HEK293 (cell line): ENCODE measurements around the gene TNFRSF1A.

Experiments
- CTCF ChIA-PET: fragments of 350-600 bp; formaldehyde crosslinking; extraction: SDS; loops from one replicate; lab custom pipeline; 2021; ENCODE audit warnings: antibody characterized with exemption; lab: Yijun Ruan, JAX
- POLR2A ChIA-PET: fragments of 300-600 bp; formaldehyde crosslinking; extraction: SDS; loops from one replicate; lab custom pipeline; 2020; ENCODE audit warnings: antibody characterized with exemption, inconsistent platforms; lab: Yijun Ruan, JAX
- H3K27ac ChIP-seq: fragments of 200-500 bp; sonication (Bioruptor generic); 2 replicates; pipeline ENCODE4 v1.5.1; 2014; ENCODE audit warnings: low read depth, low read length, control low read depth, inconsistent platforms; ENCODE audit errors: extremely low read depth
- H3K36me3 ChIP-seq, 2 experiments: fragments of 200-500 bp in 1 of 2; sonication (Bioruptor generic) in 1 of 2; 1 replicate in 1 of 2; 2 replicates in 1 of 2; pipeline ENCODE4 v1.5.1; 2014 to 2017; ENCODE audit warnings: inconsistent platforms in 2 of 2, low read length in 2 of 2; ENCODE audit not compliant: control insufficient read depth in 2 of 2, insufficient read depth in 1 of 2
- H3K4me1 ChIP-seq: fragments of 200-500 bp; sonication (Bioruptor generic); 2 replicates; pipeline ENCODE4 v1.5.1; 2014; ENCODE audit warnings: mild to moderate bottlenecking, low read length, inconsistent platforms; ENCODE audit not compliant: control insufficient read depth, insufficient read depth
- H3K4me3 ChIP-seq: 2 replicates; pipeline ENCODE4 v1.5.1; 2011; ENCODE audit warnings: low read depth, mild to moderate bottlenecking, control low read depth, low read length, moderate library complexity
- H3K9me3 ChIP-seq: fragments of 200-500 bp; sonication (Bioruptor generic); 2 replicates; pipeline ENCODE4 v1.5.1; 2014; ENCODE audit warnings: low read depth, low read length, inconsistent platforms; ENCODE audit not compliant: control insufficient read depth, insufficient read depth
- ATF2 ChIP-seq: fragments of 450-650 bp; formaldehyde crosslinking; IDR thresholded peaks from 2 replicates; pipeline ENCODE4 v1.5.1; 2016; ENCODE audit warnings: missing biosample characterization, missing genetic modification characterization, low read depth
- BCL11A ChIP-seq: fragments of 450-650 bp; formaldehyde crosslinking; IDR thresholded peaks from 2 replicates; pipeline ENCODE4 v1.5.1; 2016; ENCODE audit warnings: low read depth, missing biosample characterization, missing genetic modification characterization
- HOXD13 ChIP-seq: sonication (generic); formaldehyde crosslinking; IDR thresholded peaks from 2 replicates; pipeline ENCODE4 v1.8.0; 2022; ENCODE audit warnings: missing genetic modification reagents, borderline replicate concordance
- KLF1 ChIP-seq: fragments of 450-650 bp; formaldehyde crosslinking; IDR thresholded peaks from 2 replicates; pipeline ENCODE4 v1.5.1; 2016; ENCODE audit warnings: missing biosample characterization, missing genetic modification characterization
- KLF17 ChIP-seq: fragments of 450-650 bp; formaldehyde crosslinking; IDR thresholded peaks from 2 replicates; pipeline ENCODE4 v1.5.1; 2016; ENCODE audit warnings: missing biosample characterization, missing genetic modification characterization
- OSR2 ChIP-seq: fragments of 450-650 bp; formaldehyde crosslinking; IDR thresholded peaks from 2 replicates; pipeline ENCODE4 v1.5.1; 2016; ENCODE audit warnings: missing biosample characterization, missing genetic modification characterization
- PATZ1 ChIP-seq: fragments of 450-650 bp; formaldehyde crosslinking; IDR thresholded peaks from 2 replicates; pipeline ENCODE4 v1.5.1; 2016; ENCODE audit warnings: missing biosample characterization, missing genetic modification characterization
- SP7 ChIP-seq: fragments of 450-650 bp; formaldehyde crosslinking; IDR thresholded peaks from 2 replicates; pipeline ENCODE4 v1.5.1; 2016; ENCODE audit warnings: missing biosample characterization, missing genetic modification characterization
- ZBTB1 ChIP-seq: fragments of 450-650 bp; formaldehyde crosslinking; IDR thresholded peaks from 2 replicates; pipeline ENCODE4 v1.5.1; 2016; ENCODE audit warnings: missing biosample characterization, missing genetic modification characterization
- ZBTB11 ChIP-seq: fragments of 450-650 bp; formaldehyde crosslinking; conservative IDR thresholded peaks from 2 replicates; pipeline ENCODE4 v1.5.1; 2016; ENCODE audit warnings: low read depth, missing biosample characterization, missing genetic modification characterization
- ZBTB48 ChIP-seq: fragments of 450-650 bp; formaldehyde crosslinking; IDR thresholded peaks from 2 replicates; pipeline ENCODE4 v1.5.1; 2016; ENCODE audit warnings: missing biosample characterization, missing genetic modification characterization
- ZEB2 ChIP-seq: fragments of 450-650 bp; formaldehyde crosslinking; IDR thresholded peaks from 2 replicates; pipeline ENCODE4 v1.5.1; 2016; ENCODE audit warnings: missing biosample characterization, missing genetic modification characterization
- ZNF10 ChIP-seq: fragments of 450-650 bp; formaldehyde crosslinking; IDR thresholded peaks from 2 replicates; pipeline ENCODE4 v1.5.1; 2017; ENCODE audit warnings: missing biosample characterization, missing genetic modification characterization
- ZNF148 ChIP-seq: fragments of 450-650 bp; formaldehyde crosslinking; IDR thresholded peaks from 2 replicates; pipeline ENCODE4 v1.5.0; 2017; ENCODE audit warnings: missing biosample characterization, missing genetic modification characterization, borderline replicate concordance
- ZNF18 ChIP-seq: fragments of 450-650 bp; formaldehyde crosslinking; IDR thresholded peaks from 2 replicates; pipeline ENCODE4 v1.5.1; 2016; ENCODE audit warnings: missing biosample characterization, missing genetic modification characterization
- ZNF19 ChIP-seq: fragments of 450-650 bp; formaldehyde crosslinking; IDR thresholded peaks from 2 replicates; pipeline ENCODE4; 2016; ENCODE audit warnings: missing biosample characterization, missing genetic modification characterization, low read depth
- ZNF335 ChIP-seq: fragments of 450-650 bp; formaldehyde crosslinking; conservative IDR thresholded peaks from 2 replicates; pipeline ENCODE4 v1.5.1; 2016; ENCODE audit warnings: missing biosample characterization, missing genetic modification characterization
- ZNF510 ChIP-seq: fragments of 450-650 bp; formaldehyde crosslinking; IDR thresholded peaks from 2 replicates; pipeline ENCODE4 v1.5.1; 2018; ENCODE audit warnings: mild to moderate bottlenecking, missing genetic modification characterization, missing biosample characterization; ENCODE audit not compliant: insufficient replicate concordance
- ZNF529 ChIP-seq: fragments of 450-650 bp; formaldehyde crosslinking; IDR thresholded peaks from 2 replicates; pipeline ENCODE4 v1.5.1; 2017; ENCODE audit warnings: missing genetic modification characterization, missing biosample characterization; ENCODE audit not compliant: insufficient replicate concordance
- ZNF560 ChIP-seq: fragments of 450-650 bp; formaldehyde crosslinking; IDR thresholded peaks from 2 replicates; pipeline ENCODE4 v1.5.1; 2017; ENCODE audit warnings: missing biosample characterization, missing genetic modification characterization, borderline replicate concordance
- ZNF585B ChIP-seq: fragments of 450-650 bp; formaldehyde crosslinking; IDR thresholded peaks from 2 replicates; pipeline ENCODE4 v1.5.1; 2016; ENCODE audit warnings: missing biosample characterization, missing genetic modification characterization
- ZNF610 ChIP-seq: fragments of 450-650 bp; formaldehyde crosslinking; IDR thresholded peaks from 2 replicates; pipeline ENCODE4 v1.5.1; 2016; ENCODE audit warnings: missing biosample characterization, missing genetic modification characterization, borderline replicate concordance
- ZSCAN5A ChIP-seq: fragments of 450-650 bp; formaldehyde crosslinking; IDR thresholded peaks from 2 replicates; pipeline ENCODE4 v1.5.1; 2016; ENCODE audit warnings: missing biosample characterization, missing genetic modification characterization

Gene TNFRSF1A

GRCh38 chr12:6372403-6373003 is 30.6 kb upstream of the TNFRSF1A start:
- Histone ChIP-seq H3K27ac (peak overlapping the region; percentile 86), H3K9me3 (no peaks in the 10 kb centered on the region), H3K36me3 (no peaks in the 10 kb centered on the region), H3K4me3 (no peak overlapping the region), H3K4me1 (peaks cover 24% of the 10 kb centered on the region)
- POLR2A ChIA-PET: interaction anchor here (0.6 to 3.4 kb wide), 7 partner anchors 10 to 135 kb away, joined by 3 to 37 read pairs (median 6); partner anchors contain the start of genes LTBR and VAMP1
- CTCF ChIA-PET: interaction anchor here (0.7 to 3.0 kb wide), 3 partner anchors 37 to 47 kb away, joined by 3 to 23 read pairs (median 3); no protein-coding TSS in a partner anchor
- TF ChIP-seq SP7 (tag by site-specific recombination): peak; percentile 86
- TF ChIP-seq BCL11A (tag by site-specific recombination): no peak
- TF ChIP-seq ZNF18: no peak
- TF ChIP-seq KLF17 (tag by site-specific recombination): peak; percentile 77; the same call in 1 of the 2 replicates
- TF ChIP-seq PATZ1 (tag by site-specific recombination): peak; percentile 70
- no peak for TF ChIP-seq ZNF148 (tag by site-specific recombination)
- TF ChIP-seq KLF1 (tag by site-specific recombination): peak; percentile 29; the same call in 1 of the 2 replicates
- TF ChIP-seq ZNF585B (tag by site-specific recombination): no peak
- peak; percentile 85 for TF ChIP-seq ZNF335 (tag by site-specific recombination)
- TF ChIP-seq OSR2 (tag by site-specific recombination): peak; percentile 35; the same call in 1 of the 2 replicates
- no peak for TF ChIP-seq ATF2 (tag by site-specific recombination)
- TF ChIP-seq ZNF560: no peak
- no peak for TF ChIP-seq ZNF19
- TF ChIP-seq ZNF10 (tag by site-specific recombination): no peak
- TF ChIP-seq ZSCAN5A (tag by site-specific recombination): no peak
- peak; percentile 52; the same call in 1 of the 2 replicates for TF ChIP-seq ZEB2
- TF ChIP-seq ZNF510: no peak
- no peak for TF ChIP-seq HOXD13 (CRISPR knock-in tag)
- no peak for TF ChIP-seq ZNF529 (tag by site-specific recombination)
- TF ChIP-seq ZBTB48: no peak
- TF ChIP-seq ZNF610: no peak
- TF ChIP-seq ZBTB1 (tag by site-specific recombination): no peak
- TF ChIP-seq ZBTB11 (tag by site-specific recombination): no peak
